Measurements from ENCODE around the gene CDK15.
A peak's percentile ranks its signal among the peaks of the same experiment; 100 is the strongest.

The CDK15 gene

GRCh38 chr2:201925056-201925455, 118.7 kb downstream of the CDK15 start:
- in situ Hi-C loops (cut with MboI; ENCODE audit: low pct_unique_long_range_greater_than_20kb, low sequenced_read_pairs), result no loop called here
- no peak for DNase-seq

- in situ Hi-C loops (cut with MboI; ENCODE audit: low pct_unique_long_range_greater_than_20kb, low sequenced_read_pairs), result no loop called here
- no peak for DNase-seq
Measured at GRCh38 chr2:201926067-201926466, 119.7 kb downstream of the CDK15 start.

- in situ Hi-C loops (cut with MboI; ENCODE audit: low pct_unique_long_range_greater_than_20kb, low sequenced_read_pairs), result no loop called here
Measured at GRCh38 chr2:201928363-201928762, 122.0 kb downstream of the CDK15 start.

GRCh38 chr2:201929281-201930026, 123.1 kb downstream of the CDK15 start:
- in situ Hi-C loops (cut with MboI; ENCODE audit: low pct_unique_long_range_greater_than_20kb, low sequenced_read_pairs), result no loop called here
- no peak for DNase-seq

More at GRCh38 chr2:201928363-201928762, 122.0 kb downstream of the CDK15 start:
- no peak for DNase-seq

GRCh38 chr2:201930043-201930442, 123.7 kb downstream of the CDK15 start:
- DNase-seq, result no peak
- in situ Hi-C loops (cut with MboI; ENCODE audit: low pct_unique_long_range_greater_than_20kb, low sequenced_read_pairs), result no loop called here

GRCh38 chr2:201930831-201931230, 124.5 kb downstream of the CDK15 start:
- in situ Hi-C loops (cut with MboI; ENCODE audit: low pct_unique_long_range_greater_than_20kb, low sequenced_read_pairs), result no loop called here
- peak; percentile 34 for DNase-seq

- in situ Hi-C loops (cut with MboI; ENCODE audit: low pct_unique_long_range_greater_than_20kb, low sequenced_read_pairs), result no loop called here
- DNase-seq, result no peak
Measured at GRCh38 chr2:201931475-201931874, 125.1 kb downstream of the CDK15 start.

GRCh38 chr2:201931951-201932350, 125.6 kb downstream of the CDK15 start:
- in situ Hi-C loops (cut with MboI; ENCODE audit: low pct_unique_long_range_greater_than_20kb, low sequenced_read_pairs), result no loop called here
- DNase-seq, result no peak

- in situ Hi-C loops (cut with MboI; ENCODE audit: low pct_unique_long_range_greater_than_20kb, low sequenced_read_pairs), result no loop called here
- DNase-seq, result no peak
Measured at GRCh38 chr2:201932511-201932910, 126.2 kb downstream of the CDK15 start.

GRCh38 chr2:201933792-201934237, 127.5 kb downstream of the CDK15 start:
- in situ Hi-C loops (cut with MboI; ENCODE audit: low pct_unique_long_range_greater_than_20kb, low sequenced_read_pairs), result no loop called here
- no peak for DNase-seq

- DNase-seq, result no peak
- in situ Hi-C loops (cut with MboI; ENCODE audit: low pct_unique_long_range_greater_than_20kb, low sequenced_read_pairs), result no loop called here
Measured at GRCh38 chr2:201936817-201937216, 130.5 kb downstream of the CDK15 start.

GRCh38 chr2:201937343-201937742, 131.0 kb downstream of the CDK15 start:
- in situ Hi-C loops (cut with MboI; ENCODE audit: low pct_unique_long_range_greater_than_20kb, low sequenced_read_pairs), result no loop called here
- DNase-seq, result no peak

- in situ Hi-C loops (cut with MboI; ENCODE audit: low pct_unique_long_range_greater_than_20kb, low sequenced_read_pairs), result no loop called here
- peak; percentile 40 for DNase-seq
Measured at GRCh38 chr2:201938156-201938775, 131.9 kb downstream of the CDK15 start.

GRCh38 chr2:201938781-201939180, 132.4 kb downstream of the CDK15 start:
- in situ Hi-C loops (cut with MboI; ENCODE audit: low pct_unique_long_range_greater_than_20kb, low sequenced_read_pairs), result no loop called here
- DNase-seq, result no peak

- in situ Hi-C loops (cut with MboI; ENCODE audit: low pct_unique_long_range_greater_than_20kb, low sequenced_read_pairs), result no loop called here
- DNase-seq, result no peak
Measured at GRCh38 chr2:201939453-201939941, 133.2 kb downstream of the CDK15 start.

GRCh38 chr2:201942531-201942930, 136.2 kb downstream of the CDK15 start:
- in situ Hi-C loops (cut with MboI; ENCODE audit: low pct_unique_long_range_greater_than_20kb, low sequenced_read_pairs), result no loop called here
- DNase-seq, result no peak
